ENCODE data around the gene STX5. TPM values are rescaled to one million over a fixed set of nuclear protein-coding genes. Genes with fewer than 3 reads are reported as not detected.
"Not testable (repeated sequence)": the region's sequence is repeated elsewhere in the genome, so short reads cannot be mapped to it uniquely, and the experiment has no call there.

The STX5 gene
- total RNA-seq, 4 donors from 2014 or later = 22.8 to 31.6 (median 31.6) TPM

DNA sequence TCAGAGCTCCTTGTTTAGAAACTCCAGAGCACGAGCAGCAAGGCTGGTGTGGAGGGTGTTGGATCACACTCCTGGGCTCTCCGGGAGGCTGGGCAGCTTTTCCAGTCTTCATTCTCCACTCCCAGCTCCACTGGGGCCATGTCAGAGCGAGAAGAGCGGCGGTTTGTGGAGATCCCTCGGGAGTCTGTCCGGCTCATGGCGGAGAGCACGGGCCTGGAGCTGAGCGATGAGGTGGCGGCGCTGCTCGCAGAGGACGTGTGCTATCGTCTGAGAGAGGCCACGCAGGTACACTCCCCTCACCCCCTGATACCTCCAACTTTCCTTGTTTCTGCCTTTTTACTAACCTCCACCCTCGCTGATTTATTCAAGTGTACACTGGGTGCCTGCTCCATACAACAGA is 56.2 kb downstream of the STX5 start:
- Histone ChIP-seq H3K27me3 (no peaks in the 10 kb centered on the region), H3K27ac (replicated peaks in 1 of 4) (no peak overlapping the region), H3K4me3 (no peak overlapping the region), H3K9me3 (no peaks in the 10 kb centered on the region), H3K4me1 (peaks cover 9 to 18% (median 14%) of the 10 kb centered on the region in 4 donors), H3K36me3 (peaks cover 14 to 56% (median 52%) of the 10 kb centered on the region in 4 donors)
- no peak for DNase-seq (ENCODE audit: extremely low spot score)
- TF ChIP-seq POLR2A (IDR thresholded peaks at IDR 0.05; ENCODE audit: low read depth) = no peak
- TF ChIP-seq, protein P1, sequence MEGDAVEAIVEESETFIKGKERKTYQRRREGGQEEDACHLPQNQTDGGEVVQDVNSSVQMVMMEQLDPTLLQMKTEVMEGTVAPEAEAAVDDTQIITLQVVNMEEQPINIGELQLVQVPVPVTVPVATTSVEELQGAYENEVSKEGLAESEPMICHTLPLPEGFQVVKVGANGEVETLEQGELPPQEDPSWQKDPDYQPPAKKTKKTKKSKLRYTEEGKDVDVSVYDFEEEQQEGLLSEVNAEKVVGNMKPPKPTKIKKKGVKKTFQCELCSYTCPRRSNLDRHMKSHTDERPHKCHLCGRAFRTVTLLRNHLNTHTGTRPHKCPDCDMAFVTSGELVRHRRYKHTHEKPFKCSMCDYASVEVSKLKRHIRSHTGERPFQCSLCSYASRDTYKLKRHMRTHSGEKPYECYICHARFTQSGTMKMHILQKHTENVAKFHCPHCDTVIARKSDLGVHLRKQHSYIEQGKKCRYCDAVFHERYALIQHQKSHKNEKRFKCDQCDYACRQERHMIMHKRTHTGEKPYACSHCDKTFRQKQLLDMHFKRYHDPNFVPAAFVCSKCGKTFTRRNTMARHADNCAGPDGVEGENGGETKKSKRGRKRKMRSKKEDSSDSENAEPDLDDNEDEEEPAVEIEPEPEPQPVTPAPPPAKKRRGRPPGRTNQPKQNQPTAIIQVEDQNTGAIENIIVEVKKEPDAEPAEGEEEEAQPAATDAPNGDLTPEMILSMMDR (IDR thresholded peaks at IDR 0.05) = no peak
- TF ChIP-seq EP300 (IDR thresholded peaks at IDR 0.05) = no peak
- TF ChIP-seq POLR2AphosphoS5 (IDR thresholded peaks at IDR 0.05) = no peak
- intact Hi-C loops (cut with DNase I) = no loop called here
- WGBS = 92% methylated on average over 17 of the region's 17 CpGs

DNA sequence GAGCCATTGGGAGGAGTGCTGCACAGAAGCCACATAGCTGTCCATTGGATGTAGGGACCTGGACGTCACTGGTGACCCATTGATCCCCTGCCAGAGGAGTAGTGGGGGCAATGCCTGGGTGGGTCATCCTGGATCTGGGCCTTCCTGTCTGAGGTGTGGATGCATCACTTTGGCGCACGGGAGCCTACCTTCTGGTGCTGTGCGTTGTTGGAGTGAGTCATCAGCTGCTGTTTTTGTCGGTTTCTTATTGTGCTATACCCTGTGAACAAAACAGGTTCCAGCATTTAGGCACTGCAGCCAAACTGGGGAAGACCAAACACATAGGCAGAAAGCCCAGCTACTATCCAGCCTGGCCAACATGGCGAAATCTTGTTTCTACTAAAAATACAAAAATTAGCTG is 57.4 kb downstream of the STX5 start:
- intact Hi-C loops (cut with DNase I) = no loop called here
- peaks cover 14 to 46% (median 41%) of the 10 kb centered on the region in 4 donors for H3K36me3 ChIP-seq
- H3K27ac ChIP-seq (replicated peaks in 1 of 4) = no peak overlapping the region
- TF ChIP-seq, protein P1 (IDR thresholded peaks at IDR 0.05) = no peak
- TF ChIP-seq POLR2A (IDR thresholded peaks at IDR 0.05; ENCODE audit: low read depth) (no peak), POLR2AphosphoS5 (IDR thresholded peaks at IDR 0.05) (no peak), EP300 (IDR thresholded peaks at IDR 0.05) (no peak)
- 90% methylated on average over 2 of the region's 6 CpGs for WGBS
- no peak overlapping the region for H3K4me3 ChIP-seq
- no peaks in the 10 kb centered on the region for H3K27me3 ChIP-seq
- no peak for DNase-seq (ENCODE audit: extremely low spot score)
- H3K9me3 ChIP-seq = no peaks in the 10 kb centered on the region
- peaks cover 18 to 30% (median 26%) of the 10 kb centered on the region in 4 donors for H3K4me1 ChIP-seq

DNA sequence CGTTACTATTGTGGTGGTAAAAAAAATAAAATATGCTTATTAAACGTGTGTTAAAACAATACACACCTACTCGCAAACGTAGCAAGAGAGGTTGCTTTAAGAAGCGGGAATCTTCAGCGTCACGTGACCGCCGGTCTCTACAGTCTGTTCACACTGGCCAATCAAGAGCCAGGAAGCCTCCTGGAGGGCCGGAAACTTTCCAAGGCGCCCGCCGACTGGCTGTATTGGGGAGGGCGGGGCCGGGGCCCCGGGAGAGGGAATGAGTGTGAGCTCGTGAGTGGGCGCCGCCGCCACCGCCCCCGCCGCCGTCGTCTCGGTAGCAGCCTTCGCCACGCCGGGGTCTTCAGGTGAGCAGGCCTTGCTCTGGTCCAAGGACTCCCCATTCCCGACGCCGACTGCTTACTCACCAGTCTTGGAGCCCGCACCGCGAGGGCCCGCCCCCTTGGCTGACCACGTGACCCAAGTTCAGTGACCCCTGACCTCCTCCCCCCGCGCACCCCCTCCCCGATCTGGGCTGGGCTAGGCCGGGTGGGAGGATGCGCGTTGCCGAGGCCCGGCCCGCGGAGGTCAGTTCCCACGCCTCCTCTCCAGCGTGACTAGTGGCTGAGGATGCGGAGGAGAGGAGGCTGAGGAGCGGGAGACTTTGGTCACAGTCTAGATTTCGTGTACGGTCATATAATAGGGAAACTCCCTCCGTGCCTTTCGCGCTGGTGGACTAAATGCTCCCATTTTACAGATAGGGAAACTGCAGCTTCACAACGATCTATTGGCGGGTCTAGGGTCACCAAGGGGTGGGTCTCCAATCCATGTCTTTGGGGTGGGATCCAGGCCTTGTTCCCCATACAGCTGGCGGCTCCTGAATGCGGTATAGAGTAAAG is 60.5 kb downstream of the STX5 start, which contains the start of gene TAF6L:
Gene TAF6L (plus strand): TSS at position 253 of the 878 bp plus-strand sequence. CDS start 4,388 bp downstream, outside the sequence.
- intact Hi-C loops (cut with DNase I) = no loop called here

DNA sequence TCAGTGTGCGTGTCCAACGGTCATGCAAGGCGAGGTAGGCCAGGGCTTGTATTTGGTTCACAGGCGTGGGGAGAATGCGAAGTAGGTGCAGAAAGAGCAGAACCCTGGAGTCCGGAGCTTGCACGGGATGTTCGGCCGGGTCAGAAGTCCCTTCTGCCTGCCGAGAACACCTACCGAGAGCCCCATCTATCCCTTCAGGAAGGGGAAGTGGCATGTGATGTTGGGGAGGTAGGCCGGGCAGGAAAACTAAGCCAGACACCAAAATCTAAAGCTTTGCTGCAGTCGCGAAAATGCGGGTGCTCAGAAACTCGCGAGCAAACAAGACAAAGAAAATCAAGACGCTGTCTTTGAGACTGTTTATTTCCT is 61.1 kb downstream of the STX5 start:
- Histone ChIP-seq H3K27me3 (no peaks in the 10 kb centered on the region), H3K36me3 (peaks cover 7 to 33% (median 29%) of the 10 kb centered on the region in 4 donors), H3K27ac (replicated peaks in 1 of 4) (peak overlapping the region; percentile 92 to 96 (median 96)), H3K9me3 (no peaks in the 10 kb centered on the region), H3K4me3 (peak overlapping the region; percentile 70 to 79 (median 74)), H3K4me1 (peaks cover 18 to 36% (median 28%) of the 10 kb centered on the region in 4 donors)
- 0% methylated on average over 18 of the region's 18 CpGs for WGBS
- no peak for DNase-seq (ENCODE audit: extremely low spot score)
- intact Hi-C loops (cut with DNase I) = no loop called here
- no peak for TF ChIP-seq POLR2A (IDR thresholded peaks at IDR 0.05; ENCODE audit: low read depth)
- TF ChIP-seq, protein P1 (IDR thresholded peaks at IDR 0.05) = no peak
- no peak for TF ChIP-seq POLR2AphosphoS5 (IDR thresholded peaks at IDR 0.05)
- TF ChIP-seq EP300 (IDR thresholded peaks at IDR 0.05) = no peak

More for the DNA sequence above, 60.5 kb downstream of the STX5 start, which contains the start of gene TAF6L:
- peak within 1 kb of the TSS; percentile 70 to 79 (median 74) for H3K4me3 ChIP-seq
- H3K4me1 ChIP-seq = peaks cover 18 to 36% (median 28%) of the 10 kb centered on the region in 4 donors
- peak; percentile 57 to 80 for TF ChIP-seq POLR2AphosphoS5 (IDR thresholded peaks at IDR 0.05)
- TF ChIP-seq, protein P1 (IDR thresholded peaks at IDR 0.05) = no peak
- TF ChIP-seq POLR2A (IDR thresholded peaks at IDR 0.05; ENCODE audit: low read depth) = peak; percentile 15
- peak within 1 kb of the TSS; percentile 92 to 96 (median 96) for H3K27ac ChIP-seq (replicated peaks in 1 of 4)
- no peaks in the 10 kb centered on the region for H3K27me3 ChIP-seq
- peaks cover 7 to 33% (median 29%) of the 10 kb centered on the region in 4 donors for H3K36me3 ChIP-seq
- WGBS = 3% methylated on average over 25 of the region's 60 CpGs
- DNase-seq (ENCODE audit: extremely low spot score) = peak; percentile 99
- H3K9me3 ChIP-seq = no peaks in the 10 kb centered on the region

DNA sequence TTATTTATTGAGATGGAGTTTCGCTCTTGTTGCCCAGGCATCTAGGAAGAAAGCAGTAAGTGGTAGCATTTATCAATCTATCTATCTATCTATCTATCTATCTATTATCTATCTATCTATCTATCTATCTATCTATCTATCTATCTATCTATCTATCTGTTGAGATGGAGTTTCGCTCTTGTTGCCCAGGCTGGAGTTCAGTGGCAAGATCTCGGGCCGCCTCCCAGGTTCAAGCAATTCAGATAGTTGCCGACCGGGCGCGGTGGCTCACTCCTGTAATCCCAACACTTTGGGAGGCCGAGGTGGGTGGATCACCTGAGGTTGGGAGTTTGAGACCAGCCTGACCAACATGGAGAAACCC is 71.0 kb downstream of the STX5 start:
- H3K4me3 ChIP-seq = peak overlapping the region; percentile 73 to 91 (median 83)
- H3K9me3 ChIP-seq; DNase-seq (ENCODE audit: extremely low spot score); intact Hi-C loops (cut with DNase I); H3K27me3 ChIP-seq: not testable (repeated sequence)
- peaks cover 13 to 32% (median 27%) of the 10 kb centered on the region in 4 donors for H3K4me1 ChIP-seq
- H3K27ac ChIP-seq (replicated peaks in 1 of 4) = peak overlapping the region; percentile 79 to 91 (median 86)
- peaks cover 7 to 32% (median 11%) of the 10 kb centered on the region in 4 donors for H3K36me3 ChIP-seq
- WGBS = 41% methylated on average over 9 of the region's 9 CpGs
